K562 (cell line): ENCODE results near the gene CCT3. TPM values are rescaled to one million over a fixed set of nuclear protein-coding genes. Genes with fewer than 3 reads are reported as not detected.

Experiments
- ATAC-seq: fragments of 200-7000 bp; cut with Tn5 transposase; 3 replicates; pipeline ENCODE4 v1.9.1; 2020; ENCODE audit warnings: moderate library complexity
- BruUV-seq: library from RNA; stranded (reverse); fragments of 400-500 nt; replicated peaks from 2 replicates; lab custom pipeline; 2021; lab: Mats Ljungman, UMichigan
- CTCF ChIA-PET: fragments of 300-600 bp; formaldehyde crosslinking; extraction: SDS; loops from one replicate; lab custom pipeline; 2021; ENCODE audit warnings: low intra/inter-chr PET ratio; lab: Yijun Ruan, JAX
- POLR2A ChIA-PET: fragments of 300-600, 350-650 bp; sonication (Branson Sonifier 250); formaldehyde crosslinking; extraction: SDS; loops from one replicate; lab custom pipeline; 2021; ENCODE audit warnings: antibody characterized with exemption, inconsistent platforms; lab: Yijun Ruan, JAX
- DNase-seq, 4 experiments: peaks; one replicate each; pipeline versions ENCODE4 v3.0.0 to v3.0.0-alpha.2; 2011 to 2018; ENCODE audit warnings: low spot score in 3 of 4, mixed read lengths in 3 of 4; ENCODE audit errors: extremely low read depth in 1 of 4
- FAIRE-seq: peaks from 2 replicates; lab custom pipeline; 2011; peaks lifted over from hg19 to GRCh38; lab: Jason Lieb, UNC
- H2AFZ ChIP-seq: 2 replicates; pipeline ENCODE4 v1.6.0; 2011; ENCODE audit warnings: low read depth, low read length, control low read depth, inconsistent platforms
- H3K27ac ChIP-seq: fragments of 200-600 bp; 3 replicates; pipeline ENCODE4 v1.8.0; 2011; ENCODE audit warnings: low read depth, mild to moderate bottlenecking, control low read depth, inconsistent platforms, low read length, moderate library complexity, mixed read lengths; ENCODE audit errors: extremely low read depth
- H3K27me3 ChIP-seq, 2 experiments: fragments of 300-600 bp in 1 of 2; 2 replicates in 1 of 2; 3 replicates in 1 of 2; pipeline versions ENCODE4 v1.6.0 to v1.8.0; 2011; ENCODE audit warnings: inconsistent platforms in 2 of 2, low read length in 2 of 2, mild to moderate bottlenecking in 1 of 2, mixed read lengths in 1 of 2, moderate library complexity in 1 of 2; ENCODE audit not compliant: control insufficient read depth in 2 of 2, insufficient read depth in 2 of 2
- H3K36me3 ChIP-seq: fragments of 300-600 bp; 3 replicates; pipeline ENCODE4 v1.8.0; 2011; ENCODE audit warnings: mild to moderate bottlenecking, low read length, inconsistent platforms; ENCODE audit not compliant: control insufficient read depth, insufficient read depth
- H3K4me1 ChIP-seq, 2 experiments: fragments of 200-600 bp in 1 of 2; replicated peaks in 1 of 2; 2 replicates in 1 of 2; 3 replicates in 1 of 2; pipeline versions ENCODE4 v1.5.1 to v1.8.0; 2011; ENCODE audit warnings: inconsistent platforms in 2 of 2, low read length in 2 of 2, mild to moderate bottlenecking in 1 of 2, mixed read lengths in 1 of 2, moderate library complexity in 1 of 2; ENCODE audit not compliant: control insufficient read depth in 2 of 2, insufficient read depth in 2 of 2
- H3K4me2 ChIP-seq: 2 replicates; pipeline ENCODE4 v1.6.1; 2011; ENCODE audit warnings: low read length, control low read depth, inconsistent platforms, mixed read lengths; ENCODE audit not compliant: insufficient read depth
- H3K4me3 ChIP-seq: fragments of 200-600 bp; sonication (generic), shearing (Covaris generic); 2 replicates; pipeline ENCODE4 v1.5.1; 2016; ENCODE audit warnings: control low read depth, inconsistent platforms
- H3K79me2 ChIP-seq: fragments of 200-600 bp; 3 replicates; pipeline ENCODE4 v1.8.0; 2011; ENCODE audit warnings: low read length, inconsistent platforms; ENCODE audit not compliant: control insufficient read depth, insufficient read depth
- H3K9ac ChIP-seq, 2 experiments: 2 replicates each; pipeline versions ENCODE4 v1.6.0 to v1.6.1; 2011; ENCODE audit warnings: low read depth in 2 of 2, low read length in 2 of 2, control low read depth in 1 of 2, inconsistent platforms in 1 of 2, mild to moderate bottlenecking in 1 of 2, mixed read lengths in 1 of 2; ENCODE audit not compliant: insufficient read depth in 1 of 2
- H3K9me1 ChIP-seq: one replicate; pipeline ENCODE4 v1.6.0; 2011; ENCODE audit warnings: inconsistent platforms, mild to moderate bottlenecking, low read length, moderate library complexity; ENCODE audit not compliant: control insufficient read depth, insufficient read depth
- H3K9me3 ChIP-seq: replicated peaks from 2 replicates; pipeline ENCODE4 v1.5.1; 2011; ENCODE audit warnings: low read depth, low read length, inconsistent platforms; ENCODE audit not compliant: control insufficient read depth, insufficient read depth
- H4K20me1 ChIP-seq: replicated peaks from 2 replicates; pipeline ENCODE4 v1.6.1; 2011; ENCODE audit warnings: low read length, inconsistent platforms, mixed read lengths; ENCODE audit not compliant: control insufficient read depth, insufficient read depth
- BRD9 ChIP-seq: fragments of 450-650 bp; IDR thresholded peaks from 2 replicates; pipeline ENCODE4 v1.6.1; 2018; ENCODE audit warnings: low read depth; ENCODE audit not compliant: partially characterized antibody
- DIDO1 ChIP-seq: fragments of 450-650 bp; IDR thresholded peaks from 2 replicates; pipeline ENCODE4 v1.6.1; 2016; ENCODE audit warnings: low read depth, missing biosample characterization, missing genetic modification characterization
- MEIS2 ChIP-seq: fragments of 450-650 bp; IDR thresholded peaks from 2 replicates; pipeline ENCODE4 v1.6.1; 2014; ENCODE audit warnings: mild to moderate bottlenecking; ENCODE audit not compliant: partially characterized antibody
- SP1 ChIP-seq: sonication (generic); formaldehyde crosslinking; IDR thresholded peaks from 2 replicates; pipeline ENCODE4 v1.8.1; 2022; ENCODE audit warnings: mild to moderate bottlenecking, missing genetic modification reagents
- TEAD4 ChIP-seq, 2 experiments: sonication (generic) in 1 of 2; formaldehyde crosslinking in 1 of 2; IDR thresholded peaks; 2 replicates each; pipeline versions ENCODE4 v1.6.1 to v1.8.0; 2012 to 2022; ENCODE audit warnings: borderline replicate concordance in 1 of 2, inconsistent platforms in 1 of 2, low read length in 1 of 2, mild to moderate bottlenecking in 1 of 2, missing genetic modification reagents in 1 of 2
- ZC3H4 ChIP-seq: sonication (generic); formaldehyde crosslinking; IDR thresholded peaks from 2 replicates; pipeline ENCODE4 v1.9.0; 2021; ENCODE audit warnings: missing genetic modification reagents, borderline replicate concordance
- ZNF239 ChIP-seq: fragments of 250-450 bp; sonication (Bioruptor Pico); IDR thresholded peaks from 2 replicates; pipeline ENCODE4 v1.4.0; 2020; ENCODE audit warnings: mild to moderate bottlenecking
- ZNF764 ChIP-seq: fragments of 250-450 bp; sonication (Bioruptor Pico); IDR thresholded peaks from 2 replicates; pipeline ENCODE4 v1.4.0; 2020; ENCODE audit warnings: low read depth, mild to moderate bottlenecking, moderate library complexity
- WGBS: fragments of 100-300 bp; shearing (Covaris generic); methylation state at CpG from one replicate; pipeline ENCODE4 v1.1.6; 2016; ENCODE audit warnings: low coverage, mixed read lengths; ENCODE audit not compliant: insufficient coverage; ENCODE audit errors: missing lambda C conversion rate; 5-methylcytosine and 5-hydroxymethylcytosine counted together
- in situ Hi-C: fragments of 300-500 bp; cut with MboI; formaldehyde crosslinking; loops from 4 replicates; pipeline ENCODE4 v1.15.0; 2018; ENCODE audit warnings: inconsistent platforms, mixed read lengths
- intact Hi-C: fragments of 100-400 bp; cut with micrococcal nuclease; formaldehyde crosslinking; loops from 2 replicates; pipeline ENCODE4 v1.14.2; 2022
- polyA plus RNA-seq, 8 experiments: library from polyadenylated mRNA; depleted of rRNA in 4 of 8; stranded (reverse) in 5 of 8; unstranded in 3 of 8; fragments of >200 nt; fragmentation: Nextera tagmentation in 2 of 8; fragmentation: Illumina TruSeq in 1 of 8; extraction: Ambion mirVana in 2 of 8; extraction: Trizol in 1 of 8; gene quantifications; 2 replicates each; pipeline versions ENCODE4 v1.2.1 to v1.2.3, GENCODE V29; 2011 to 2014; ENCODE audit warnings: inconsistent platforms in 1 of 8, missing spikeins in 1 of 8
- total RNA-seq, 7 experiments: library from RNA; depleted of rRNA in 6 of 7; stranded (reverse); fragments of >200 nt in 6 of 7; fragmentation: Illumina TruSeq in 2 of 7; extraction: Trizol in 2 of 7; gene quantifications; 2 replicates each; pipeline versions ENCODE4 v1.2.1 to v1.2.3, GENCODE V29; 2011 to 2021; ENCODE audit warnings: low replicate concordance in 1 of 7
- TF ChIP-seq, protein P1 (sequence below): sonication (generic); IDR thresholded peaks from 2 replicates; pipeline ENCODE4 v1.6.1; 2016
- TF ChIP-seq, protein P2 (sequence below): fragments of 450-650 bp; IDR thresholded peaks from 2 replicates; pipeline ENCODE4 v1.6.1; 2018; ENCODE audit not compliant: partially characterized antibody
- TF ChIP-seq, protein P3 (sequence below), 3 experiments: IDR thresholded peaks in 2 of 3; conservative IDR thresholded peaks in 1 of 3; 2 replicates each; pipeline ENCODE4 v1.5.1; 2011 to 2012; ENCODE audit warnings: low read length in 3 of 3, mild to moderate bottlenecking in 3 of 3, control low read depth in 2 of 3, improper control_type of control experiment in 1 of 3, inconsistent platforms in 1 of 3, low read depth in 1 of 3, mixed read lengths in 1 of 3, moderate library complexity in 1 of 3; ENCODE audit not compliant: insufficient read depth in 2 of 3

CCT3 gene
- total and polyA plus RNA-seq, 9 of the 15 experiments (the other 6 are each of a cell fraction or from before 2014, with no cell fraction given) = 475 to 1,167 (median 610) TPM

DNA sequence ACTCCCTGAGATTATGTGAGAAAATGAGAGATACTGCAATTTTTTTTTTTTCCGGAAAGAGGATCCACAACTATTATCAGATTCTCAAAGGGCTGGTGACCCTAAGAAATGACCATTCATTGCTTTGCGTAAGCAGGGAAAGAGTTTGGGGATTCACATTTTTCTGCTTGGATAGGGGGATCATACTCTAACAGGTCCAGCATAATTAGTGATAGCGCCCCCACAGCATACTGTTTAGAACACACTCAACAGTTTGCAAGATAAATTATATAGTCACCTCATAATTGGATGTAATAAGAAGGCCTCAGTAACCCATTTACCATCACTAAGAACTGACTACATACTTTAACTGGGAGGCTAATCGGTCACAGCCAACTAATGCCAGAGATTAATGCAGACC lies 1.9 kb downstream of the CCT3 start:
- intact Hi-C loops = loop anchor here (5.0 kb wide), 1 partner anchor 166 kb away; the partner anchor contains the start of gene MEF2D
- CTCF ChIA-PET = no interaction called here
- 0 out of 3 replicates have a peak overlapping the region, but pooled peaks have one; percentile 40 for H3K27ac ChIP-seq
- TF ChIP-seq SP1 (CRISPR knock-in tag) = 0 out of 2 replicates have a peak, but pooled peaks have one; percentile 16
- TF ChIP-seq MEIS2 = peak; percentile 3
- TF ChIP-seq, protein P1, sequence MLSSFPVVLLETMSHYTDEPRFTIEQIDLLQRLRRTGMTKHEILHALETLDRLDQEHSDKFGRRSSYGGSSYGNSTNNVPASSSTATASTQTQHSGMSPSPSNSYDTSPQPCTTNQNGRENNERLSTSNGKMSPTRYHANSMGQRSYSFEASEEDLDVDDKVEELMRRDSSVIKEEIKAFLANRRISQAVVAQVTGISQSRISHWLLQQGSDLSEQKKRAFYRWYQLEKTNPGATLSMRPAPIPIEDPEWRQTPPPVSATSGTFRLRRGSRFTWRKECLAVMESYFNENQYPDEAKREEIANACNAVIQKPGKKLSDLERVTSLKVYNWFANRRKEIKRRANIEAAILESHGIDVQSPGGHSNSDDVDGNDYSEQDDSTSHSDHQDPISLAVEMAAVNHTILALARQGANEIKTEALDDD = 0 out of 2 replicates have a peak, but pooled peaks have one; percentile 26
- TF ChIP-seq, protein P2, sequence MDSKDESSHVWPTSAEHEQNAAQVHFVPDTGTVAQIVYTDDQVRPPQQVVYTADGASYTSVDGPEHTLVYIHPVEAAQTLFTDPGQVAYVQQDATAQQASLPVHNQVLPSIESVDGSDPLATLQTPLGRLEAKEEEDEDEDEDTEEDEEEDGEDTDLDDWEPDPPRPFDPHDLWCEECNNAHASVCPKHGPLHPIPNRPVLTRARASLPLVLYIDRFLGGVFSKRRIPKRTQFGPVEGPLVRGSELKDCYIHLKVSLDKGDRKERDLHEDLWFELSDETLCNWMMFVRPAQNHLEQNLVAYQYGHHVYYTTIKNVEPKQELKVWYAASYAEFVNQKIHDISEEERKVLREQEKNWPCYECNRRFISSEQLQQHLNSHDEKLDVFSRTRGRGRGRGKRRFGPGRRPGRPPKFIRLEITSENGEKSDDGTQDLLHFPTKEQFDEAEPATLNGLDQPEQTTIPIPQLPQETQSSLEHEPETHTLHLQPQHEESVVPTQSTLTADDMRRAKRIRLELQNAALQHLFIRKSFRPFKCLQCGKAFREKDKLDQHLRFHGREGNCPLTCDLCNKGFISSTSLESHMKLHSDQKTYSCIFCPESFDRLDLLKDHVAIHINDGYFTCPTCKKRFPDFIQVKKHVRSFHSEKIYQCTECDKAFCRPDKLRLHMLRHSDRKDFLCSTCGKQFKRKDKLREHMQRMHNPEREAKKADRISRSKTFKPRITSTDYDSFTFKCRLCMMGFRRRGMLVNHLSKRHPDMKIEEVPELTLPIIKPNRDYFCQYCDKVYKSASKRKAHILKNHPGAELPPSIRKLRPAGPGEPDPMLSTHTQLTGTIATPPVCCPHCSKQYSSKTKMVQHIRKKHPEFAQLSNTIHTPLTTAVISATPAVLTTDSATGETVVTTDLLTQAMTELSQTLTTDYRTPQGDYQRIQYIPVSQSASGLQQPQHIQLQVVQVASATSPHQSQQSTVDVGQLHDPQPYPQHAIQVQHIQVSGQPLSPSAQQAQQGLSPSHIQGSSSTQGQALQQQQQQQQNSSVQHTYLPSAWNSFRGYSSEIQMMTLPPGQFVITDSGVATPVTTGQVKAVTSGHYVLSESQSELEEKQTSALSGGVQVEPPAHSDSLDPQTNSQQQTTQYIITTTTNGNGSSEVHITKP = peak; percentile 45
- TF ChIP-seq ZNF764 (CRISPR knock-in tag) = no peak
- TF ChIP-seq, protein P3, sequence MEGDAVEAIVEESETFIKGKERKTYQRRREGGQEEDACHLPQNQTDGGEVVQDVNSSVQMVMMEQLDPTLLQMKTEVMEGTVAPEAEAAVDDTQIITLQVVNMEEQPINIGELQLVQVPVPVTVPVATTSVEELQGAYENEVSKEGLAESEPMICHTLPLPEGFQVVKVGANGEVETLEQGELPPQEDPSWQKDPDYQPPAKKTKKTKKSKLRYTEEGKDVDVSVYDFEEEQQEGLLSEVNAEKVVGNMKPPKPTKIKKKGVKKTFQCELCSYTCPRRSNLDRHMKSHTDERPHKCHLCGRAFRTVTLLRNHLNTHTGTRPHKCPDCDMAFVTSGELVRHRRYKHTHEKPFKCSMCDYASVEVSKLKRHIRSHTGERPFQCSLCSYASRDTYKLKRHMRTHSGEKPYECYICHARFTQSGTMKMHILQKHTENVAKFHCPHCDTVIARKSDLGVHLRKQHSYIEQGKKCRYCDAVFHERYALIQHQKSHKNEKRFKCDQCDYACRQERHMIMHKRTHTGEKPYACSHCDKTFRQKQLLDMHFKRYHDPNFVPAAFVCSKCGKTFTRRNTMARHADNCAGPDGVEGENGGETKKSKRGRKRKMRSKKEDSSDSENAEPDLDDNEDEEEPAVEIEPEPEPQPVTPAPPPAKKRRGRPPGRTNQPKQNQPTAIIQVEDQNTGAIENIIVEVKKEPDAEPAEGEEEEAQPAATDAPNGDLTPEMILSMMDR (IDR thresholded peaks at IDR 0.05 in 2 of 3, conservative IDR thresholded peaks at IDR 0.05 in 1 of 3; ENCODE audit: insufficient read depth in 2 of 3, low read depth in 1 of 3, low read length in 3 of 3) = peak; percentile 40 to 68 (median 61); a peak in 5 of 6 replicates
- TF ChIP-seq ZC3H4 (CRISPR knock-in tag) = no peak
- 0 out of 2 replicates have a peak, but pooled peaks have one; percentile 23 for TF ChIP-seq DIDO1 (tag)
- TF ChIP-seq BRD9 = peak; percentile 70
- no peak for TF ChIP-seq ZNF239 (CRISPR knock-in tag)
- 0 out of 2 replicates have a peak, but pooled peaks have one; percentile 15 for TF ChIP-seq TEAD4 (IDR thresholded peaks at IDR 0.05; ENCODE audit: low read length)
- TF ChIP-seq TEAD4 (CRISPR knock-in tag; IDR thresholded peaks at IDR 0.05; ENCODE audit: borderline replicate concordance) = no peak
- TF ChIP-seq, all 486 proteins: peak for 8
- FAIRE-seq = no peak
- no peaks in the 10 kb centered on the region for H3K9me3 ChIP-seq
- peak; percentile 47 for ATAC-seq
- H3K4me3 ChIP-seq = peak overlapping the region; percentile 63
- BruUV-seq = no TSS peak
- POLR2A ChIA-PET = interaction anchor here (1.5 kb wide), 1 partner anchor 11 kb away, joined by 3 read pairs; no protein-coding TSS in a partner anchor
- H3K4me2 ChIP-seq = peak overlapping the region; percentile 90
- no peak overlapping the region for H2AFZ ChIP-seq
- H3K4me1 ChIP-seq = peaks cover 0 to 9% of the 10 kb centered on the region in 2 experiments; a peak in 3 of 5 replicates
- peaks cover 55% of the 10 kb centered on the region for H3K36me3 ChIP-seq
- H3K9me1 ChIP-seq = no peaks in the 10 kb centered on the region
- in situ Hi-C loops = no loop called here
- H3K27me3 ChIP-seq = no peaks in the 10 kb centered on the region
- 13% methylated on average over 4 of the region's 4 CpGs for WGBS
- peaks cover 20% of the 10 kb centered on the region for H4K20me1 ChIP-seq
- H3K9ac ChIP-seq = peak overlapping the region in 1 of 2 experiments; percentile 96; a peak in 2 of 4 replicates
- peak in 3 of 4 experiments; percentile 34 to 56 (median 36) for DNase-seq
- peaks cover 60% of the 10 kb centered on the region for H3K79me2 ChIP-seq
